IMR-90 (cell line): ENCODE data around the gene LRRK2.

Experiments used
- BHLHE40 ChIP-seq: fragments of 150-350 bp; IDR thresholded peaks from 2 replicates; pipeline ENCODE4 v1.6.1; 2016; ENCODE audit warnings: mild to moderate bottlenecking, low read depth, low read length
- CEBPB ChIP-seq: IDR thresholded peaks from 2 replicates; pipeline ENCODE4 v1.6.1; 2012; ENCODE audit warnings: low read depth, low read length, improper control_type of control experiment
- CHD1 ChIP-seq: IDR thresholded peaks from 2 replicates; pipeline ENCODE4 v1.6.1; 2012; ENCODE audit warnings: low read depth, low read length, improper control_type of control experiment
- CTCF ChIP-seq: conservative IDR thresholded peaks from 2 replicates; pipeline ENCODE4 v1.5.1; 2012; ENCODE audit warnings: mild to moderate bottlenecking, low read depth, low read length, improper control_type of control experiment
- FOS ChIP-seq: fragments of 150-350 bp; IDR thresholded peaks from 2 replicates; pipeline ENCODE4 v1.6.1; 2016; ENCODE audit warnings: low read depth, low read length
- MAZ ChIP-seq: IDR thresholded peaks from 2 replicates; pipeline ENCODE4 v1.6.1; 2012; ENCODE audit warnings: low read depth, mild to moderate bottlenecking, low read length, improper control_type of control experiment, moderate library complexity, borderline replicate concordance
- MXI1 ChIP-seq: IDR thresholded peaks from 2 replicates; pipeline ENCODE4 v1.6.1; 2012; ENCODE audit warnings: low read depth, mild to moderate bottlenecking, low read length, moderate library complexity, borderline replicate concordance
- POLR2A ChIP-seq: IDR thresholded peaks from 2 replicates; pipeline ENCODE4 v1.6.1; 2012; ENCODE audit warnings: mild to moderate bottlenecking, low read depth, low read length
- RAD21 ChIP-seq: IDR thresholded peaks from 2 replicates; pipeline ENCODE4 v1.6.1; 2012; ENCODE audit warnings: low read length, improper control_type of control experiment
- RCOR1 ChIP-seq: IDR thresholded peaks from 2 replicates; pipeline ENCODE4 v1.6.1; 2012; ENCODE audit warnings: mild to moderate bottlenecking, low read length, improper control_type of control experiment; ENCODE audit not compliant: insufficient replicate concordance
- RFX5 ChIP-seq: IDR thresholded peaks from 2 replicates; pipeline ENCODE4 v1.8.0; 2012; ENCODE audit warnings: low read depth, mild to moderate bottlenecking, low read length, moderate library complexity
- SMC3 ChIP-seq: fragments of 150-350 bp; IDR thresholded peaks from 2 replicates; pipeline ENCODE4 v1.6.1; 2016; ENCODE audit warnings: low read depth, mild to moderate bottlenecking, antibody characterized with exemption, low read length, moderate library complexity
- TF ChIP-seq, protein P1 (sequence below): fragments of 150-350 bp; IDR thresholded peaks from 2 replicates; pipeline ENCODE4 v1.6.1; 2016; ENCODE audit warnings: low read depth, mild to moderate bottlenecking, low read length, moderate library complexity, borderline replicate concordance
- TF ChIP-seq, protein P2 (sequence below): fragments of 150-350 bp; IDR thresholded peaks from 2 replicates; pipeline ENCODE4 v1.6.1; 2017; ENCODE audit warnings: mild to moderate bottlenecking, antibody characterized with exemption, low read length, low read depth

DNA sequence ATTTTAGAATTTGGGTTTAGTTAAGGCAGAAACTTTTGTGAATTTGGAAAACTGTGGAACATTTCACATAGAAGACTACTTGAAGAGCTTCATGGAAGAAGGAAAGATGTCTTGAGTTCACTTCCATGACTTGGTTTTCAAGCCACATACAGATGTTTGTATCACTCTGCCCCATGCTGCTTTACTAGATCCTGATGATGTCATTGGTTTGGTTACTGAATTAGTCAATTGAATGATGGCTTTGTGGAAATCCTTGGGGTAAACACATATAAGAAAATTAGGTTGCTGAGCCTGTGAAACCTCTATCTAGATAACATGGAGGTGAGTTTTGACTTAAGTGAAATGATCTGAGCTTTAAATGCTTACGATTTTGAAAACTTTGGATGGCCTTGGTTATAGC is 90.6 kb downstream of the LRRK2 start:
- TF ChIP-seq CTCF (no peak), FOS (no peak), RFX5 (no peak), POLR2A (no peak), MXI1 (no peak), CEBPB (no peak), RAD21 (no peak), CHD1 (no peak), MAZ (no peak), BHLHE40 (no peak), SMC3 (no peak), RCOR1 (no peak)
- TF ChIP-seq, protein P1, sequence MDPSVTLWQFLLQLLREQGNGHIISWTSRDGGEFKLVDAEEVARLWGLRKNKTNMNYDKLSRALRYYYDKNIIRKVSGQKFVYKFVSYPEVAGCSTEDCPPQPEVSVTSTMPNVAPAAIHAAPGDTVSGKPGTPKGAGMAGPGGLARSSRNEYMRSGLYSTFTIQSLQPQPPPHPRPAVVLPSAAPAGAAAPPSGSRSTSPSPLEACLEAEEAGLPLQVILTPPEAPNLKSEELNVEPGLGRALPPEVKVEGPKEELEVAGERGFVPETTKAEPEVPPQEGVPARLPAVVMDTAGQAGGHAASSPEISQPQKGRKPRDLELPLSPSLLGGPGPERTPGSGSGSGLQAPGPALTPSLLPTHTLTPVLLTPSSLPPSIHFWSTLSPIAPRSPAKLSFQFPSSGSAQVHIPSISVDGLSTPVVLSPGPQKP = no peak
- TF ChIP-seq, protein P2, sequence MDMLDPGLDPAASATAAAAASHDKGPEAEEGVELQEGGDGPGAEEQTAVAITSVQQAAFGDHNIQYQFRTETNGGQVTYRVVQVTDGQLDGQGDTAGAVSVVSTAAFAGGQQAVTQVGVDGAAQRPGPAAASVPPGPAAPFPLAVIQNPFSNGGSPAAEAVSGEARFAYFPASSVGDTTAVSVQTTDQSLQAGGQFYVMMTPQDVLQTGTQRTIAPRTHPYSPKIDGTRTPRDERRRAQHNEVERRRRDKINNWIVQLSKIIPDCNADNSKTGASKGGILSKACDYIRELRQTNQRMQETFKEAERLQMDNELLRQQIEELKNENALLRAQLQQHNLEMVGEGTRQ = no peak
